ENCODE data around the gene HS3ST6.

The HS3ST6 gene

DNA sequence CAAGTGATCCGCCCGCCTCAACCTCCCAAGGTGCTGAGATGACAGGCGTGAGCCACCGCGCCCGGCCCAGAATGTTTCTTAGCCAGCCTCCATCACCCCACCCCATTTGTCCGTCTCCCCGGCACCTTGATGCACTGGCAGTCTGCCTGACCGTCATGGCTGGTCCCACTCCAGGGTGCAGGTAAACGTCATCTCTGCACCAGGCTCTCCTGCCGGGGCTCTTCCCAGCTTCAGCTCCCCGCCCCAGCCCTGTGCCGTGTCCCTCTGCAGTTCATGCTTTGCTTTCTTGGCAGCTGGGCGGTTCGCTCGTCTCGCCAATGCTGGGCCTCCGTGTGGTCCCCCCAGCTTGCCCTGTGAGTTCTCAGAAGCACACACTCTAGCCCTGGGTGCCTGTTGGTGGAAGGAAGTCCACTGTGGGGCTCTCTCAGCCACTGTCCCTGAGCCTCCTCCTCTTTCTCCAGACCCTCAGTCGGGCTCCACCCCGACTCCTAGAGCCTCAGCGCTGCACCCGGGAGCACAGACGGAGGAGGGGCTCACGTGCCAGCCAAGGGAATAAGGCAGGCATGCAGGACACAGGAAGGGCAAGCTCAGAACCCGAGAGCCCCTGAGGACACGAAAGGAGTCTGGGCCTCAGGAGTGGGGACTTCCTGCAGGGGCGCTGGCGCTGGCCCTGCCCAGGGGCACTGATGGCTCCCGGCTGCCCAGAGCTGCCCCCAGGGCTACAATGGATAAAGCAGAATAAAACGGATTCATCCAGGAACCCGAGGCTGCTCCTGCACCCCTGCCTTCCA lies 12.0 kb downstream of the HS3ST6 start:
- no peak for DNase-seq
- TF ChIP-seq, protein P1, sequence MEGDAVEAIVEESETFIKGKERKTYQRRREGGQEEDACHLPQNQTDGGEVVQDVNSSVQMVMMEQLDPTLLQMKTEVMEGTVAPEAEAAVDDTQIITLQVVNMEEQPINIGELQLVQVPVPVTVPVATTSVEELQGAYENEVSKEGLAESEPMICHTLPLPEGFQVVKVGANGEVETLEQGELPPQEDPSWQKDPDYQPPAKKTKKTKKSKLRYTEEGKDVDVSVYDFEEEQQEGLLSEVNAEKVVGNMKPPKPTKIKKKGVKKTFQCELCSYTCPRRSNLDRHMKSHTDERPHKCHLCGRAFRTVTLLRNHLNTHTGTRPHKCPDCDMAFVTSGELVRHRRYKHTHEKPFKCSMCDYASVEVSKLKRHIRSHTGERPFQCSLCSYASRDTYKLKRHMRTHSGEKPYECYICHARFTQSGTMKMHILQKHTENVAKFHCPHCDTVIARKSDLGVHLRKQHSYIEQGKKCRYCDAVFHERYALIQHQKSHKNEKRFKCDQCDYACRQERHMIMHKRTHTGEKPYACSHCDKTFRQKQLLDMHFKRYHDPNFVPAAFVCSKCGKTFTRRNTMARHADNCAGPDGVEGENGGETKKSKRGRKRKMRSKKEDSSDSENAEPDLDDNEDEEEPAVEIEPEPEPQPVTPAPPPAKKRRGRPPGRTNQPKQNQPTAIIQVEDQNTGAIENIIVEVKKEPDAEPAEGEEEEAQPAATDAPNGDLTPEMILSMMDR (IDR thresholded peaks at IDR 0.05; ENCODE audit: low read depth, low read length), result no peak
- Histone ChIP-seq H3K4me3 (ENCODE audit: low read depth, low read length) (no peak overlapping the region), H3K36me3 (no peaks in the 10 kb centered on the region), H3K9me3 (ENCODE audit: severe bottlenecking) (no peaks in the 10 kb centered on the region), H3K27ac (no peak overlapping the region), H3K27me3 (ENCODE audit: insufficient read depth, low read depth, severe bottlenecking) (no peaks in the 10 kb centered on the region)

DNA sequence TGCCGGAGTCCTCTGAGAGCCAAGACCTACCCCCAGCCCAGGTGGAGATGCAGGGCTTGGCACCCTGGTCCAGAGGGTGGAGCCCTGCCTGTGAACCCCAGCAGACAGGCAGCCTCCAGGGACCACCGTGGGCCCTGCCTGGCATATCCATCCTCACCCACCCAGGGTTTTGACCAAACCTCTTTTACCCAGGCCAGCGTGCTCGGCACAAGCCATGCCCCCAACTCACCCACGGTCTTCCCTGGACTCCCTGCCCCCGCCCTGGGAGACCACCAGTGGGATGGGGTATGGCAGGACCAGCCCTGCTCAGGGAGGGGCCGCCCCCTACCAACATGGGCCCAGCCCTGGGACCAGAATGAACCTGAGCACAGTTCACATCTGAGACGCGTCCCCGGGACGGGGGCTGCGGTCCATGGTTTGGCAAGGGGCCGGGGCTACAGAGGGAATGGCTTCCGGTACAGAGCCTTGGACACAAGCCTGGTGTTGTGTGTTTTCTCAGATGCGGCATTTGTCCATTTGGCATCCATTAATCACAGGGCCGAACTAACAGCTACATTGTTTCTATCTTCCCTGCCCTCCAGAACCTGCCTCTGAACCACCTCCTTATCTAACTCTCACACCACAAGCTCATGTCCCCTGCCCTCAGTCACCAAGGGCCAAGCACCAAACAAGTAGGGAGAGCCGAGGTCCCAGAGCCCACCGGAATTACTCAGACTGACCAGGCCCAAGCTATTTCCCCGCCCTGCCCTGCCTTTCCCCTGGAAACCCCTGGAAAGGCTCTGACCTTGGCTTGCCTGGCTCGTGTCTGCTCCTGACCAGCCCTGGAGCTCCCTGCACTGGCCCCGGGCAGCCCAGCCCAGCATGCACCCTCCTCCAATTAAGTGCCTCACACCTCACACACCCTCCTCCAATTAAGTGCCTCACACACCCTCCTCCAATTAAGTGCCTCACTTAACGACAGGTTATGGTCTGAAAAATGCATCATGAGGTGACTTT lies 14.1 kb downstream of the HS3ST6 start:
- no peak for DNase-seq
- Histone ChIP-seq H3K36me3 (no peaks in the 10 kb centered on the region), H3K27ac (no peak overlapping the region), H3K9me3 (ENCODE audit: severe bottlenecking) (no peaks in the 10 kb centered on the region), H3K27me3 (ENCODE audit: insufficient read depth, low read depth, severe bottlenecking) (no peaks in the 10 kb centered on the region), H3K4me3 (ENCODE audit: low read depth, low read length) (no peak overlapping the region)
- TF ChIP-seq, protein P1 (IDR thresholded peaks at IDR 0.05; ENCODE audit: low read depth, low read length), result no peak

- no peak overlapping the region for H3K4me3 ChIP-seq (ENCODE audit: low read depth, low read length)
- H3K9me3 ChIP-seq (ENCODE audit: severe bottlenecking), result no peaks in the 10 kb centered on the region
- H3K27me3 ChIP-seq (ENCODE audit: insufficient read depth, low read depth, severe bottlenecking), result no peaks in the 10 kb centered on the region
- TF ChIP-seq, protein P1 (IDR thresholded peaks at IDR 0.05; ENCODE audit: low read depth, low read length), result no peak
- DNase-seq, result no peak
- H3K36me3 ChIP-seq, result no peaks in the 10 kb centered on the region
- no peak overlapping the region for H3K27ac ChIP-seq
Measured at GRCh38 chr16:1903220-1903574, 15.0 kb downstream of the HS3ST6 start.

DNA sequence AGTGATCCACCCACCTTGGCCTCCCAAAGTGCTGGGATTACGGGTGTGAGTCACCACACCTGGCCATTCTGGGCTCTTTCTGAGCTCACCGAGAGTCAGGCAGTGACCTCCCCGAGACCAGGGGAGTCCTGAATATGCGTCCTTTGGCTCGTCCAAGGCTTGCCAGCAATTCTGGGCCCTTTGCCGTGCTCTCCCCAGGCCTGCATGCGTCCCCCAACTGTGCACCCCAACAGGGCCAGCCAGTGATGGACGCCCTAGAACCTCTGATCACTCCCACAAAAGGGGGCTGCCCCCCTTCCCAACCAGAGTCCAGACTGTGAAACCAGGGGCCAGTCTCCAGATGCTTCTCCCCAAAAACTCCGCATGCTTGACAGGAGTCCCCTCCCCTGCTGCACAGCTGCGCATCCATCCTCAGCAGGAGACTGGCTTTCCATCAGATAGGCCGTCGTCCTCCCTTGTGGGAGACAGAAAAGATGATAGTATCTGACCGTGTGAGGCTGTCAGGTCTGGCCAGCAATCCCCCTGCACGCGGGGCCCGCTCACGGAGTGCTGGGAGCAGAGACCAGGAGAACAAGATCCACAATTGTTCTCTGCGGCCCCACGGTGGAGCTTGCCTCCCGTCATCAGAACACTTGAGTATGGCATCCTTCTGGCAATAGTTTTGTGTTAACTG lies 15.5 kb downstream of the HS3ST6 start:
- Histone ChIP-seq H3K9me3 (ENCODE audit: severe bottlenecking) (no peaks in the 10 kb centered on the region), H3K27ac (no peak overlapping the region), H3K27me3 (ENCODE audit: insufficient read depth, low read depth, severe bottlenecking) (no peaks in the 10 kb centered on the region), H3K36me3 (no peaks in the 10 kb centered on the region), H3K4me3 (ENCODE audit: low read depth, low read length) (no peak overlapping the region)
- DNase-seq, result no peak
- TF ChIP-seq, protein P1 (IDR thresholded peaks at IDR 0.05; ENCODE audit: low read depth, low read length), result no peak

DNA sequence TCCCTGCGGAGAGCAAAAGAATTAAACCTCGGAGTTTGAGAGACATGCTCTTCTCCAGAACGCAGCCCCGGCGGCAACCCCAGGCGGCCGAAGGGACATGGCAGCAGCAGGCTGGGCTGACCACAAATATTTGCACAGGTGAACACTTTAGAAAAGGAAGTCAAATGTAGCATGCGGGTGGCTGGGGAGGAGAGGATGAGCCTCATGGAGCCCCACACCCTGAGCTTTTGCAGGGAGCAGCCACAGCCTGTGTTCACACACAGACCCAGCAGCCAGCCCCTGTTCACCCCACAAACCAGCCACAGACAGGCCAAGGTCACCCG lies 17.8 kb downstream of the HS3ST6 start:
- Histone ChIP-seq H3K27me3 (ENCODE audit: insufficient read depth, low read depth, severe bottlenecking) (no peaks in the 10 kb centered on the region), H3K36me3 (no peaks in the 10 kb centered on the region), H3K27ac (no peak overlapping the region), H3K9me3 (ENCODE audit: severe bottlenecking) (no peaks in the 10 kb centered on the region), H3K4me3 (ENCODE audit: low read depth, low read length) (no peak overlapping the region)
- TF ChIP-seq, protein P1 (IDR thresholded peaks at IDR 0.05; ENCODE audit: low read depth, low read length), result no peak
- no peak for DNase-seq
